IMR-90 (cell line): ENCODE data around the gene ATXN1L. TPM values are rescaled to one million over a fixed set of nuclear protein-coding genes. Genes with fewer than 3 reads are reported as not detected.

ENCODE experiments used
- ATAC-seq: fragments of 200-7000 bp; cut with Tn5 transposase; 2 replicates; pipeline ENCODE4 v1.9.1; 2020; ENCODE audit warnings: low read depth, mild to moderate bottlenecking, moderate library complexity
- BruUV-seq: library from RNA; stranded (reverse); fragments of 400-500 nt; replicated peaks from 2 replicates; lab custom pipeline; 2021; lab: Mats Ljungman, UMichigan
- CTCF ChIA-PET: fragments of 300-600 bp; formaldehyde crosslinking; extraction: SDS; loops from one replicate; lab custom pipeline; 2021; ENCODE audit warnings: antibody characterized with exemption; lab: Yijun Ruan, JAX
- POLR2A ChIA-PET: fragments of 300-600 bp; sonication (Branson Sonifier 250); formaldehyde crosslinking; loops from one replicate; lab custom pipeline; 2022; ENCODE audit warnings: antibody characterized with exemption; ENCODE audit not compliant: unreplicated experiment; lab: Charles Lee
- DNase-seq: peaks from one replicate; pipeline ENCODE4 v3.0.0; 2013
- H2AFZ ChIP-seq: replicated peaks from 2 replicates; pipeline ENCODE3; 2013; ENCODE audit warnings: low read length, mild to moderate bottlenecking; ENCODE audit not compliant: poor library complexity
- H2AK5ac ChIP-seq: 2 replicates; pipeline ENCODE4 v1.6.1; 2013; ENCODE audit warnings: low read depth, low read length, inconsistent platforms
- H2AK9ac ChIP-seq: replicated peaks from 2 replicates; pipeline ENCODE3; 2013; ENCODE audit warnings: mild to moderate bottlenecking, low read depth, low read length, moderate library complexity; ENCODE audit not compliant: poor library complexity
- H2BK120ac ChIP-seq: 2 replicates; pipeline ENCODE4 v1.6.1; 2013; ENCODE audit warnings: low read depth, low read length, inconsistent platforms
- H2BK15ac ChIP-seq: 3 replicates; pipeline ENCODE4 v1.6.1; 2013; ENCODE audit warnings: low read depth, low read length, inconsistent platforms
- H2BK20ac ChIP-seq: 2 replicates; pipeline ENCODE4 v1.6.1; 2013; ENCODE audit warnings: low read depth, mild to moderate bottlenecking, inconsistent platforms, low read length, moderate library complexity
- H2BK5ac ChIP-seq: 2 replicates; pipeline ENCODE4 v1.6.1; 2013; ENCODE audit warnings: mild to moderate bottlenecking, low read depth, low read length, inconsistent platforms; ENCODE audit not compliant: poor library complexity, severe bottlenecking
- H3K14ac ChIP-seq: replicated peaks from 2 replicates; pipeline ENCODE4 v1.6.1; 2013; ENCODE audit warnings: low read depth, low read length, inconsistent platforms
- H3K18ac ChIP-seq: 2 replicates; pipeline ENCODE4 v1.6.1; 2013; ENCODE audit warnings: low read depth, low read length, control low read depth
- H3K23ac ChIP-seq: 2 replicates; pipeline ENCODE4 v1.6.1; 2013; ENCODE audit warnings: low read depth, low read length, inconsistent platforms
- H3K27ac ChIP-seq: 2 replicates; pipeline ENCODE4 v1.5.1; 2013; ENCODE audit warnings: mild to moderate bottlenecking, control low read depth, low read length; ENCODE audit not compliant: insufficient read depth
- H3K27me3 ChIP-seq: 2 replicates; pipeline ENCODE4 v1.6.1; 2013; ENCODE audit warnings: low read length; ENCODE audit not compliant: control insufficient read depth, insufficient read depth
- H3K36me3 ChIP-seq: 2 replicates; pipeline ENCODE4 v1.6.1; 2013; ENCODE audit warnings: low read length, mixed read lengths; ENCODE audit not compliant: control insufficient read depth, insufficient read depth
- H3K4ac ChIP-seq: 2 replicates; pipeline ENCODE4 v1.6.1; 2013; ENCODE audit warnings: low read depth, low read length, inconsistent platforms
- H3K4me1 ChIP-seq: 2 replicates; pipeline ENCODE4 v1.6.1; 2013; ENCODE audit warnings: low read length, mixed read lengths; ENCODE audit not compliant: control insufficient read depth, insufficient read depth
- H3K4me2 ChIP-seq: 2 replicates; pipeline ENCODE4 v1.6.1; 2013; ENCODE audit warnings: low read depth, mild to moderate bottlenecking, control low read depth, low read length, moderate library complexity
- H3K4me3 ChIP-seq: 2 replicates; pipeline ENCODE4 v1.5.1; 2013; ENCODE audit warnings: low read depth, mild to moderate bottlenecking, control low read depth, low read length, moderate library complexity; ENCODE audit not compliant: insufficient read depth
- H3K56ac ChIP-seq: 2 replicates; pipeline ENCODE4 v1.6.1; 2013; ENCODE audit warnings: low read length, inconsistent platforms; ENCODE audit not compliant: insufficient read depth; ENCODE audit errors: extremely low read depth
- H3K79me1 ChIP-seq, 2 experiments: 2 replicates each; pipeline ENCODE4 v1.6.1; 2013; ENCODE audit warnings: low read length in 2 of 2, inconsistent platforms in 1 of 2, low read depth in 1 of 2
- H3K9ac ChIP-seq: 2 replicates; pipeline ENCODE4 v1.6.1; 2013; ENCODE audit warnings: low read depth, low read length, control low read depth
- H3K9me1 ChIP-seq: 2 replicates; pipeline ENCODE4 v1.6.1; 2013; ENCODE audit warnings: low read length, inconsistent platforms; ENCODE audit not compliant: insufficient read depth
- H3K9me3 ChIP-seq: 2 replicates; pipeline ENCODE4 v1.6.1; 2013; ENCODE audit warnings: low read length; ENCODE audit not compliant: control insufficient read depth, insufficient read depth
- H4K20me1 ChIP-seq: 2 replicates; pipeline ENCODE4 v1.6.1; 2013; ENCODE audit warnings: low read length, inconsistent platforms; ENCODE audit not compliant: insufficient read depth
- H4K5ac ChIP-seq: 2 replicates; pipeline ENCODE4 v1.6.1; 2013; ENCODE audit warnings: mild to moderate bottlenecking, low read depth, low read length, control low read depth
- H4K8ac ChIP-seq, 2 experiments: 2 replicates each; pipeline ENCODE4 v1.6.1; 2013; ENCODE audit warnings: low read depth in 2 of 2, low read length in 2 of 2, control low read depth in 1 of 2, inconsistent platforms in 1 of 2
- H4K91ac ChIP-seq: 2 replicates; pipeline ENCODE4 v1.6.1; 2013; ENCODE audit warnings: low read depth, low read length, inconsistent platforms; ENCODE audit not compliant: insufficient read depth
- CEBPB ChIP-seq: IDR thresholded peaks from 2 replicates; pipeline ENCODE4 v1.6.1; 2012; ENCODE audit warnings: low read depth, low read length, improper control_type of control experiment
- NFE2L2 ChIP-seq: fragments of 150-350 bp; IDR thresholded peaks from 2 replicates; pipeline ENCODE4 v1.6.1; 2016; ENCODE audit warnings: low read depth, mild to moderate bottlenecking, low read length
- POLR2A ChIP-seq: IDR thresholded peaks from 2 replicates; pipeline ENCODE4 v1.6.1; 2012; ENCODE audit warnings: mild to moderate bottlenecking, low read depth, low read length
- WGBS, 2 experiments: methylation state at CpG; one replicate each; pipeline versions ENCODE4 v1.1.5 to v1.1.7; 2013; ENCODE audit warnings: missing lambda C conversion rate in 2 of 2; ENCODE audit not compliant: insufficient read length in 1 of 2; ENCODE audit errors: extremely low coverage in 2 of 2; 5-methylcytosine and 5-hydroxymethylcytosine counted together
- dilution Hi-C: fragments of 300-500 bp; cut with HindIII; formaldehyde crosslinking; loops from one replicate; pipeline ENCODE4 v1.14.3; 2018; ENCODE audit warnings: low sequenced_read_pairs; ENCODE audit not compliant: unreplicated experiment
- in situ Hi-C: fragments of 300-500 bp; cut with MboI; formaldehyde crosslinking; loops from 3 replicates; pipeline ENCODE4 v1.14.3; 2019; ENCODE audit warnings: low sequenced_read_pairs, inconsistent platforms, mixed read lengths
- intact Hi-C: fragments of 100-400 bp; cut with micrococcal nuclease; formaldehyde crosslinking; loops from 2 replicates; pipeline ENCODE4 v1.10.0; 2022
- polyA plus RNA-seq, 3 experiments: library from polyadenylated mRNA; depleted of rRNA; stranded (reverse); fragments of >200 nt; gene quantifications; 2 replicates each; pipeline ENCODE4 v1.2.3, GENCODE V29; 2012; ENCODE audit warnings: low replicate concordance in 1 of 3
- total RNA-seq: library from RNA; depleted of rRNA; stranded (reverse); fragments of >200 nt; gene quantifications from 2 replicates; pipeline ENCODE4 v1.2.3, GENCODE V29; 2012
- TF ChIP-seq, protein P1 (sequence below): conservative IDR thresholded peaks from 2 replicates; pipeline ENCODE4 v1.5.1; 2012; ENCODE audit warnings: mild to moderate bottlenecking, low read depth, low read length, improper control_type of control experiment

The ATXN1L gene
- total and polyA plus RNA-seq, 2 of the 4 experiments (the other 2 are of a cell fraction) = 5.2 to 9.2 TPM

- H3K4me3 ChIP-seq = peak overlapping the region; percentile 52
- POLR2A ChIA-PET = no interaction called here
- 0% methylated on average over 16 of the region's 46 CpGs; no CpG with 5 or more reads in 1 of the 2 experiments for WGBS, 2 experiments
- no TSS peak for BruUV-seq
- H4K8ac ChIP-seq = peak overlapping the region in 1 of 2 experiments; percentile 27; a peak in 1 of 4 replicates
- ATAC-seq (peak; percentile 52), DNase-seq (peak; percentile 6)
- peak overlapping the region; percentile 40 for H3K27ac ChIP-seq
- peak overlapping the region; percentile 91 for H2AK9ac ChIP-seq
- peak overlapping the region; percentile 34 for H2BK5ac ChIP-seq
- intact Hi-C loops = loop anchor here (5.0 kb wide), 2 partner anchors 76 to 111 kb away; partner anchors contain the start of gene AP1G1
- peak overlapping the region; percentile 96 for H2AFZ ChIP-seq
- H2BK120ac ChIP-seq = no peak overlapping the region
- TF ChIP-seq POLR2A = 0 out of 2 replicates have a peak, but pooled peaks have one; percentile 1
- TF ChIP-seq CEBPB = no peak
- TF ChIP-seq, protein P1, sequence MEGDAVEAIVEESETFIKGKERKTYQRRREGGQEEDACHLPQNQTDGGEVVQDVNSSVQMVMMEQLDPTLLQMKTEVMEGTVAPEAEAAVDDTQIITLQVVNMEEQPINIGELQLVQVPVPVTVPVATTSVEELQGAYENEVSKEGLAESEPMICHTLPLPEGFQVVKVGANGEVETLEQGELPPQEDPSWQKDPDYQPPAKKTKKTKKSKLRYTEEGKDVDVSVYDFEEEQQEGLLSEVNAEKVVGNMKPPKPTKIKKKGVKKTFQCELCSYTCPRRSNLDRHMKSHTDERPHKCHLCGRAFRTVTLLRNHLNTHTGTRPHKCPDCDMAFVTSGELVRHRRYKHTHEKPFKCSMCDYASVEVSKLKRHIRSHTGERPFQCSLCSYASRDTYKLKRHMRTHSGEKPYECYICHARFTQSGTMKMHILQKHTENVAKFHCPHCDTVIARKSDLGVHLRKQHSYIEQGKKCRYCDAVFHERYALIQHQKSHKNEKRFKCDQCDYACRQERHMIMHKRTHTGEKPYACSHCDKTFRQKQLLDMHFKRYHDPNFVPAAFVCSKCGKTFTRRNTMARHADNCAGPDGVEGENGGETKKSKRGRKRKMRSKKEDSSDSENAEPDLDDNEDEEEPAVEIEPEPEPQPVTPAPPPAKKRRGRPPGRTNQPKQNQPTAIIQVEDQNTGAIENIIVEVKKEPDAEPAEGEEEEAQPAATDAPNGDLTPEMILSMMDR = 0 out of 2 replicates have a peak, but pooled peaks have one; percentile 34
- no peak for TF ChIP-seq NFE2L2
- peaks cover 2% of the 10 kb centered on the region; the same call in 1 of the 2 replicates for H3K4me1 ChIP-seq
- no peaks in the 10 kb centered on the region for H3K9me3 ChIP-seq
- peaks cover 2 to 9% of the 10 kb centered on the region in 2 experiments for H3K79me1 ChIP-seq
- 0 out of 2 replicates have a peak overlapping the region, but pooled peaks have one; percentile 30 for H3K23ac ChIP-seq
- H3K9ac ChIP-seq = peak overlapping the region; percentile 24
- no peak overlapping the region for H3K56ac ChIP-seq
- CTCF ChIA-PET = interaction anchor here (0.5 to 2.6 kb wide), 12 partner anchors 10 to 318 kb away, joined by 3 to 19 read pairs (median 4); no protein-coding TSS in a partner anchor
- no peak overlapping the region for H4K5ac ChIP-seq
- H2AK5ac ChIP-seq = no peak overlapping the region
- in situ Hi-C loops = no loop called here
- 0 out of 2 replicates have a peak overlapping the region, but pooled peaks have one; percentile 48 for H3K4ac ChIP-seq
- H4K91ac ChIP-seq = no peak overlapping the region
- H3K14ac ChIP-seq = no peak overlapping the region
- no peaks in the 10 kb centered on the region for H3K27me3 ChIP-seq
- H3K18ac ChIP-seq = no peak overlapping the region; the same call in 1 of the 2 replicates
- no peaks in the 10 kb centered on the region for H4K20me1 ChIP-seq
- peaks cover 10% of the 10 kb centered on the region for H3K36me3 ChIP-seq
- peak overlapping the region; percentile 94 for H3K4me2 ChIP-seq
- no peaks in the 10 kb centered on the region for H3K9me1 ChIP-seq
- no peak overlapping the region for H2BK20ac ChIP-seq
- dilution Hi-C loops = no loop called here
- no peak overlapping the region for H2BK15ac ChIP-seq
Measured at GRCh38 chr16:71883168-71883848, 37.5 kb downstream of the ATXN1L start.
